Nephron progenitor cell (in vitro differentiated cells): Measurements from ENCODE around the gene LDHD.

Experiments used
- DNase-seq: peaks from one replicate; pipeline ENCODE4 v3.0.0; 2021
- H3K27ac Mint-ChIP-seq: 2 replicates; pipeline ENCODE4 v1.8.0; 2021; ENCODE audit warnings: mild to moderate bottlenecking, moderate library complexity, mixed read lengths
- H3K27me3 Mint-ChIP-seq: 2 replicates; pipeline ENCODE4 v1.8.0; 2021; ENCODE audit warnings: mild to moderate bottlenecking, low read depth, mixed read lengths; ENCODE audit not compliant: poor library complexity
- H3K36me3 Mint-ChIP-seq: 2 replicates; pipeline ENCODE4 v1.8.0; 2021; ENCODE audit warnings: low read depth, mixed read lengths
- H3K4me1 Mint-ChIP-seq: 2 replicates; pipeline ENCODE4 v1.8.0; 2021; ENCODE audit warnings: mixed read lengths
- H3K4me3 Mint-ChIP-seq: 2 replicates; pipeline ENCODE4 v1.8.0; 2021; ENCODE audit warnings: mild to moderate bottlenecking, moderate library complexity, mixed read lengths
- H3K9me3 Mint-ChIP-seq: 2 replicates; pipeline ENCODE4 v1.8.0; 2021; ENCODE audit warnings: mild to moderate bottlenecking, moderate library complexity, mixed read lengths
- CTCF ChIP-seq: fragments of 200-600 bp; sonication (generic); IDR thresholded peaks from 2 replicates; pipeline ENCODE4 v1.5.0; 2021; ENCODE audit warnings: antibody characterized with exemption

Gene LDHD

GRCh38 chr16:75118943-75119539, 2.5 kb upstream of the LDHD start:
- H3K36me3 Mint-ChIP-seq = no peaks in the 10 kb centered on the region
- peaks cover 18% of the 10 kb centered on the region for H3K4me1 Mint-ChIP-seq
- H3K27ac Mint-ChIP-seq = no peak overlapping the region
- peaks cover 16% of the 10 kb centered on the region for H3K9me3 Mint-ChIP-seq
- DNase-seq = no peak
- TF ChIP-seq CTCF = no peak
- no peaks in the 10 kb centered on the region for H3K27me3 Mint-ChIP-seq
- H3K4me3 Mint-ChIP-seq = no peak overlapping the region

DNA sequence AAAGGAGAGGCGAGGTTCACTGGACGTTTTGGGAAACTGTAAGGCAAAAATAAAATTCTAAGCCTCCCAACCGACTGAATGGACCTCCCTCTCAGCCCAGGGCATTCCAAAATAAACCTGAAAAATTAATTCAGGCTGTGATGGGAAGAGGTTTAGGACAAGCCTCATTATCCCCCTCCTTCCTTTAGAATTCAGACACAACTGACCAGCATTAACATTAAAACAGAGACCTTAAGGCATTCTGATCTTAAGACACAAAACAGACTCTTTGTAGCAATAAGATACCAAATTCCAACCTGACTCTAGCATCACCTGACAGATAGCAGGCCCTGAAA, 298 bp upstream of the LDHD start:
- TF ChIP-seq CTCF = no peak
- no peak overlapping the region for H3K27ac Mint-ChIP-seq
- H3K36me3 Mint-ChIP-seq = no peaks in the 10 kb centered on the region
- H3K4me1 Mint-ChIP-seq = peaks cover 31% of the 10 kb centered on the region
- no peak overlapping the region for H3K4me3 Mint-ChIP-seq
- DNase-seq = no peak
- H3K9me3 Mint-ChIP-seq = peaks cover 7% of the 10 kb centered on the region
- no peaks in the 10 kb centered on the region for H3K27me3 Mint-ChIP-seq

GRCh38 chr16:75114946-75115825, 1.4 kb downstream of the LDHD start:
- H3K4me3 Mint-ChIP-seq = no peak overlapping the region
- H3K27me3 Mint-ChIP-seq = no peaks in the 10 kb centered on the region
- TF ChIP-seq CTCF = no peak
- no peaks in the 10 kb centered on the region for H3K36me3 Mint-ChIP-seq
- DNase-seq = no peak
- H3K4me1 Mint-ChIP-seq = peaks cover 48% of the 10 kb centered on the region
- no peaks in the 10 kb centered on the region for H3K9me3 Mint-ChIP-seq
- no peak overlapping the region for H3K27ac Mint-ChIP-seq

GRCh38 chr16:75114179-75114945, 2.2 kb downstream of the LDHD start:
- Mint-ChIP-seq H3K4me3 (no peak overlapping the region), H3K27me3 (no peaks in the 10 kb centered on the region), H3K36me3 (no peaks in the 10 kb centered on the region), H3K27ac (no peak overlapping the region), H3K4me1 (peaks cover 46% of the 10 kb centered on the region), H3K9me3 (no peaks in the 10 kb centered on the region)
- no peak for DNase-seq
- no peak for TF ChIP-seq CTCF

DNA sequence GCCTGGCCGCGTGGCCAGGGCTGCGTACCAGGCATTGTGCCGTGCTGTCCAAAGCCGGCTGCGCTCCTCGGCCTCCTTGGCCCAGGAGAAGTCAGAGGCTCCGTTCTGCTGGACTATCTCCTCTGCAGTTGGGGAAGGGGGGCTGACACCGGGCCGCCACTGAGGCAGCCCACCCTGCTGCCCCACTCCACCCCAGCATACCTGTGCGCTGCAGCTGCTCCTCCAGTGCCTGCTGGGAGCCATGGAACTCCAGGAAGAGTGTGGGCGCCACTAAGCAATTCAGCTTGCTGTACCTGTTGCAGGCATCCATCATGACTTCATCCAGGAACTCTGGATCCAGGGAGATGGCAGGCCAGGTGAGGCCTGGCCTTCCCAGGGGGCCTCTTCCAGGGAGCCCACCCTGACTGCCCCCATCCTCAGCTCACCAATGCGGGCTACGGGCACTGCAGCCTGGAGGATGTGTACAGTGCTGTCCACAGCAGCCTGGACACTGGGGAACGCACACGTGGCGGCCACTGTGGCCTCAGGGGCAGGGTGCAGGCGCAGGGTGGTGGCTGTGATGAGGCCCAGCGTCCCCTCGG, 2.9 kb downstream of the LDHD start:
- no peaks in the 10 kb centered on the region for H3K27me3 Mint-ChIP-seq
- H3K9me3 Mint-ChIP-seq = no peaks in the 10 kb centered on the region
- TF ChIP-seq CTCF = no peak
- H3K4me1 Mint-ChIP-seq = peaks cover 50% of the 10 kb centered on the region
- H3K4me3 Mint-ChIP-seq = no peak overlapping the region
- H3K36me3 Mint-ChIP-seq = no peaks in the 10 kb centered on the region
- H3K27ac Mint-ChIP-seq = no peak overlapping the region
- DNase-seq = no peak
